Transverse colon (tissue), 4 donors: Measurements from ENCODE around the gene WNT7A. TPM values are rescaled to one million over a fixed set of nuclear protein-coding genes. Genes with fewer than 3 reads are reported as not detected.

Experiments
- DNase-seq: peaks from one replicate; pipeline ENCODE4 v3.0.0-alpha.2; 2019
- H3K27ac ChIP-seq, 4 donors: fragments of 200-600 bp; sonication (generic); 2 replicates each; pipeline ENCODE4 v1.5.1; 2016 to 2018; ENCODE audit warnings: inconsistent platforms in 4 of 4
- H3K27me3 ChIP-seq: fragments of 200-600 bp; sonication (generic); 2 replicates; pipeline ENCODE4 v1.5.1; 2017; ENCODE audit warnings: inconsistent platforms
- H3K36me3 ChIP-seq, 4 donors: fragments of 200-600 bp; sonication (generic); 2 replicates each; pipeline ENCODE4 v1.5.1; 2017 to 2019; ENCODE audit warnings: inconsistent platforms in 4 of 4
- H3K4me1 ChIP-seq, 4 donors: fragments of 200-600 bp; sonication (generic); 2 replicates each; pipeline ENCODE4 v1.5.1; 2017 to 2020; ENCODE audit warnings: inconsistent platforms in 4 of 4
- H3K4me3 ChIP-seq, 4 donors: fragments of 200-600 bp; sonication (generic); 1 replicate in 1 of 4; 2 replicates in 3 of 4; pipeline versions ENCODE4 v1.5.1 to v1.6.1; 2017 to 2019; ENCODE audit warnings: inconsistent platforms in 4 of 4
- H3K9me3 ChIP-seq, 2 donors: fragments of 200-600 bp; sonication (generic); 2 replicates each; pipeline ENCODE4 v1.5.1; 2017 to 2019; ENCODE audit warnings: inconsistent platforms in 2 of 2
- EP300 ChIP-seq: sonication (generic); formaldehyde crosslinking; IDR thresholded peaks from one replicate; pipeline ENCODE4 v1.6.1; 2017; ENCODE audit warnings: antibody characterized with exemption, low read depth
- POLR2A ChIP-seq: fragments of 450-650 bp; IDR thresholded peaks from one replicate; pipeline ENCODE4 v1.6.1; 2016; ENCODE audit warnings: antibody characterized with exemption, mild to moderate bottlenecking, moderate library complexity
- POLR2AphosphoS5 ChIP-seq, 3 donors: sonication (generic); formaldehyde crosslinking; IDR thresholded peaks; one replicate each; pipeline ENCODE4 v1.6.1; 2016; ENCODE audit warnings: antibody characterized with exemption in 3 of 3
- WGBS, 2 donors: methylation state at CpG; one replicate each; pipeline ENCODE4 v1.1.5; 2018; ENCODE audit warnings: low coverage in 1 of 2; 5-methylcytosine and 5-hydroxymethylcytosine counted together
- in situ Hi-C, 4 donors: fragments of 200-750 bp; cut with MboI; loops; one replicate each; pipeline versions ENCODE4 v1.15.0 to v1.15.1; 2017; ENCODE audit warnings: low sequenced_read_pairs in 3 of 4, low pct_ligation_motif_present in 1 of 4, low pct_unique_long_range_greater_than_20kb in 1 of 4
- intact Hi-C: fragments of 100-400 bp; cut with DNase I; formaldehyde crosslinking; loops from one replicate; pipeline ENCODE4 v1.15.1; 2023; ENCODE audit warnings: low total_unique reads
- total RNA-seq, 4 donors: library from RNA; depleted of rRNA; stranded (reverse); fragments of >200 nt; gene quantifications; one replicate each; pipeline ENCODE4 v1.1.0, GENCODE V29; 2016
- TF ChIP-seq, protein P1 (sequence below), 5 experiments: fragments of 200-600 bp in 3 of 5; fragments of 450-650 bp in 2 of 5; sonication (generic) in 3 of 5; IDR thresholded peaks; 1 replicate in 2 of 5; 2 replicates in 3 of 5; pipeline ENCODE4 v1.5.1; 2016 to 2017; ENCODE audit warnings: antibody characterized with exemption in 5 of 5, inconsistent platforms in 3 of 5, mild to moderate bottlenecking in 2 of 5, moderate library complexity in 1 of 5

The WNT7A gene
- total RNA-seq, 4 donors from 2014 or later: not detected

- in situ Hi-C loops (loop anchor here in 1 of 4 donors (10.0 kb wide), 1 partner anchor 212 kb away; no protein-coding TSS in a partner anchor), intact Hi-C loops (no loop called here)
- H3K27me3 ChIP-seq: no peaks in the 10 kb centered on the region
- no peak for DNase-seq
- H3K27ac ChIP-seq: no peak overlapping the region
- 46 to 58% methylated on average over 1 of the region's 1 CpG for WGBS, 2 donors
- H3K36me3 ChIP-seq: no peaks in the 10 kb centered on the region
- peaks cover 44 to 67% of the 10 kb centered on the region in 2 donors for H3K9me3 ChIP-seq
- TF ChIP-seq EP300 (no peak), POLR2A (no peak), POLR2AphosphoS5 (IDR thresholded peaks at IDR 0.05) (no peak)
- TF ChIP-seq, protein P1, sequence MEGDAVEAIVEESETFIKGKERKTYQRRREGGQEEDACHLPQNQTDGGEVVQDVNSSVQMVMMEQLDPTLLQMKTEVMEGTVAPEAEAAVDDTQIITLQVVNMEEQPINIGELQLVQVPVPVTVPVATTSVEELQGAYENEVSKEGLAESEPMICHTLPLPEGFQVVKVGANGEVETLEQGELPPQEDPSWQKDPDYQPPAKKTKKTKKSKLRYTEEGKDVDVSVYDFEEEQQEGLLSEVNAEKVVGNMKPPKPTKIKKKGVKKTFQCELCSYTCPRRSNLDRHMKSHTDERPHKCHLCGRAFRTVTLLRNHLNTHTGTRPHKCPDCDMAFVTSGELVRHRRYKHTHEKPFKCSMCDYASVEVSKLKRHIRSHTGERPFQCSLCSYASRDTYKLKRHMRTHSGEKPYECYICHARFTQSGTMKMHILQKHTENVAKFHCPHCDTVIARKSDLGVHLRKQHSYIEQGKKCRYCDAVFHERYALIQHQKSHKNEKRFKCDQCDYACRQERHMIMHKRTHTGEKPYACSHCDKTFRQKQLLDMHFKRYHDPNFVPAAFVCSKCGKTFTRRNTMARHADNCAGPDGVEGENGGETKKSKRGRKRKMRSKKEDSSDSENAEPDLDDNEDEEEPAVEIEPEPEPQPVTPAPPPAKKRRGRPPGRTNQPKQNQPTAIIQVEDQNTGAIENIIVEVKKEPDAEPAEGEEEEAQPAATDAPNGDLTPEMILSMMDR (IDR thresholded peaks at IDR 0.05): no peak
- no peak overlapping the region for H3K4me3 ChIP-seq
- H3K4me1 ChIP-seq: no peaks in the 10 kb centered on the region
Observed at GRCh38 chr3:13902648-13903238, 22.9 kb upstream of the WNT7A start.

DNA sequence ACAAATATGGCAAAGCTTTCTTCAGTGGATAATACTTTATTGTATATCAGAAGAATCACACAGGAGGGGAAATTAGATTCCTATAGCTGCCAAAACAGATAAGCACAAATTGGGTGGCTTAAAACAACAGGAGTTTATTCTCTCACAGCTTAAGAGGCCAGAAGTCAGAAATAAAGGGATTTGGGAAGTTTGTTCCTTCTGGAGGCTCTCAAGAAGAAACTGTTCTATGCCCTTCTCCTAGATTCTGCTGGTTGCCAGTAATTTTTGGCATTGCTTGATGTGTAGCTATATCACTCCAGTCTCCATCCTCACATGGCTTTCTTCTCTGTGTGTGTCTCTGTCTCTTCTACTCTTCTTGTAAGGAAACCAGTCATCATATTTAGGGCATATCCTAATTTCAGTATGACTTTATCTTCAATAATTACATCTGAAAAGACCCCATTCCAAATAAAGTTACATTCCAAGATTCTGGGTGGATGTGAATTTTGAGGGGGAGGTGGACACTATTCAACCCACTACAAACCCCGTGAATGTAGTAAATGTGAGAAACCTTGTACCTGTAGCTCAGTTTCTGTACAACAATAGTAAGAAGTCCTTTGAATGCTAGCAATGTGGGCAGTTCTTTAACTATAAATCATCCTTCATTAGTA is 22.2 kb upstream of the WNT7A start:
- in situ Hi-C loops (loop anchor here in 1 of 4 donors (10.0 kb wide), 1 partner anchor 213 kb away; no protein-coding TSS in a partner anchor), intact Hi-C loops (no loop called here)
- Histone ChIP-seq H3K4me1 (no peaks in the 10 kb centered on the region), H3K4me3 (no peak overlapping the region), H3K36me3 (no peaks in the 10 kb centered on the region), H3K27ac (no peak overlapping the region), H3K9me3 (peaks cover 43 to 63% of the 10 kb centered on the region in 2 donors), H3K27me3 (no peaks in the 10 kb centered on the region)
- DNase-seq: no peak
- 86 to 88% methylated on average over 1 of the region's 1 CpG for WGBS, 2 donors
- TF ChIP-seq, protein P1 (IDR thresholded peaks at IDR 0.05): no peak
- no peak for TF ChIP-seq POLR2A
- no peak for TF ChIP-seq EP300
- no peak for TF ChIP-seq POLR2AphosphoS5 (IDR thresholded peaks at IDR 0.05)

- Histone ChIP-seq H3K4me1 (peaks cover 4 to 18% (median 9%) of the 10 kb centered on the region in 4 donors), H3K27ac (no peak overlapping the region), H3K9me3 (peaks cover 19 to 28% of the 10 kb centered on the region in 2 donors), H3K27me3 (no peaks in the 10 kb centered on the region), H3K4me3 (no peak overlapping the region), H3K36me3 (no peaks in the 10 kb centered on the region)
- 44 to 66% methylated on average over 1 to 3 of the region's 3 CpGs for WGBS, 2 donors
- TF ChIP-seq POLR2A (no peak), POLR2AphosphoS5 (IDR thresholded peaks at IDR 0.05) (no peak), EP300 (no peak)
- TF ChIP-seq, protein P1 (IDR thresholded peaks at IDR 0.05): no peak
- intact Hi-C loops: no loop called here
- no peak for DNase-seq
- in situ Hi-C loops: loop anchor here in 3 of 4 donors (10.0 to 25.0 kb wide), 6 partner anchors 226 to 566 kb away; partner anchors contain the start of genes CHCHD4 (in 1 of the 3) and TMEM43 (in 1 of the 3)
Observed at GRCh38 chr3:13898346-13898745, 18.5 kb upstream of the WNT7A start.

DNA sequence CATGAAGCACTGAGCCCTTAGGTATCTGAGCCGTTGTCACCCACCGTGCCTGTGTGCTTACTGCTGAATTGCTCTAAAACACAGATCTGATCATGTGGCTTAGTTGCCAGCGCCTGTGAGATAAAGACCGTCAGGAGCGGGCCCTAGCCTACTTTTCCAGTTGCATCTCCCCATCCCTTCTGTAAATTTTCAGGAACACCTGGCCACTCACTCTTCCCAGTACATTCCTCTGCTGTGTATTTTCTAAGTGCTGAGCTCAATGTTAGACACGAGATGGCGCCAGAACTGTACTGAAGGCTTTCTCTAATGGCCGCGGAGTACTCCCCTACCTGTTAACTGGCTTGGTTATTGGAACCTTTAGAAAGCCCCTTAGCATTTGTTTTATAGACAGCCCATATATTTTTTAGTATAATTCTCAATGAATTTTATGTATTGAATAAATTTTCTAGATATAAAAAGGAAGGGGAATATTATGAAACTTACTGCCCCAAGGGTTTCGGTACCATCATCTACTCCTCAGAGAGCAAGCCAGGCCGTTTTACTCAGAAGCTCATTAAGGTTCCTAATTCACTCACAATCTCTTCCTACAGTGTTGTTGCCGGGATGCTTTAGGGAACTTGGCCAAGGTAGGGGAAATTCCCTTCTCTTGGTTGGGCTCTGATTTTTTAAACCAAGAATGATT is 16.7 kb upstream of the WNT7A start:
- no peaks in the 10 kb centered on the region for H3K36me3 ChIP-seq
- 18% methylated on average over 7 to 12 of the region's 12 CpGs for WGBS, 2 donors
- peaks cover 2 to 11% of the 10 kb centered on the region in 2 donors for H3K9me3 ChIP-seq
- in situ Hi-C loops: loop anchor here in 3 of 4 donors (10.0 to 25.0 kb wide), 6 partner anchors 228 to 568 kb away; partner anchors contain the start of genes CHCHD4 (in 1 of the 3) and TMEM43 (in 1 of the 3)
- peaks cover 4 to 18% (median 9%) of the 10 kb centered on the region in 4 donors for H3K4me1 ChIP-seq
- DNase-seq: peak; percentile 59
- intact Hi-C loops: no loop called here
- TF ChIP-seq EP300: no peak
- TF ChIP-seq, protein P1 (IDR thresholded peaks at IDR 0.05): peak; percentile 64 to 77 (median 67)
- TF ChIP-seq POLR2A: no peak
- no peak for TF ChIP-seq POLR2AphosphoS5 (IDR thresholded peaks at IDR 0.05)
- H3K27ac ChIP-seq: peak overlapping the region in 1 of 4 donors; percentile 76
- H3K27me3 ChIP-seq: no peaks in the 10 kb centered on the region
- peak overlapping the region in 2 of 4 donors; percentile 50 to 61 for H3K4me3 ChIP-seq
